PC-9 (cell line): ENCODE results near the gene FUNDC2.

Experiments used
- CTCF ChIP-seq: fragments of 200-600 bp; sonication (generic); conservative IDR thresholded peaks from 2 replicates; pipeline ENCODE4 v1.6.1; 2017; ENCODE audit warnings: mixed run types, antibody characterized with exemption, mild to moderate bottlenecking, moderate library complexity
- EZH2 ChIP-seq: fragments of 200-600 bp; sonication (generic); IDR thresholded peaks from 2 replicates; pipeline ENCODE4 v1.8.0; 2017; ENCODE audit warnings: antibody characterized with exemption, low read depth

- TF ChIP-seq CTCF (no peak), EZH2 (no peak)
These were observed 81.8 kb downstream of the FUNDC2 start for GRCh38 chrX:155108427-155108826.
